ENCODE data around the gene RS1.

Gene RS1
- total RNA-seq: 0 reads per million in 9 experiments

- no peaks in the 10 kb centered on the region for H3K27me3 Mint-ChIP-seq
- peaks cover 0 to 4% of the 10 kb centered on the region in 2 donors for H3K4me1 Mint-ChIP-seq (ENCODE audit: low read depth in 2 of 2)
- DNase-seq (no peak), ATAC-seq (replicated peaks) (no peak)
- H3K4me3 Mint-ChIP-seq: peak within 1 kb of the TSS in 1 of 2 donors; percentile 56
- H3K9me3 Mint-ChIP-seq: no peaks in the 10 kb centered on the region
- no peak within 1 kb of the TSS for H3K27ac Mint-ChIP-seq
- peaks cover 39% of the 10 kb centered on the region for H3K36me3 Mint-ChIP-seq (ENCODE audit: insufficient read depth)
Observed at GRCh38 chrX:18672008-18672407, at the start of gene RS1. RS1 (minus strand) TSS chrX:18672108; CDS start chrX:18672068, 40 bp downstream.

DNA sequence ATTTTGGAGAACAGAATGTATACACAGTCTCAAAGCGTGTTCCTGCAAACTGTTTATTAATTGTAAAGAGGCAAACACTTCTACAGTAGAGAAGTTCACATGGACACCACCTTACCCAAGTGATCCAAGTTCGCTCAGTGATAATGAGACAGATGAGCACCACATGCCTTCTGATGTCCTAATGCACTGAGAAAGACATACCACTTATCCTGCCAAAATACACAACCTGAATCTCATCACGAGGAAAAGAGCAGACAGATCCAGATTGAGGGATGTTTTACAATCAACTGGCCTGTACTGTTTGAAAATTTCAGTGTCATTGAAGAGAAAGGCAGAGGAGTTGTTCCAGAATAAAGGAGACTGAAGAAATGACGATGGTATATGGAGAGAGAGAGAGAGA lies 47.9 kb upstream of the RS1 start:
- Mint-ChIP-seq H3K27ac (no peak overlapping the region), H3K9me3 (no peaks in the 10 kb centered on the region), H3K4me3 (no peak overlapping the region), H3K27me3 (peaks cover 6 to 15% of the 10 kb centered on the region in 2 donors), H3K4me1 (ENCODE audit: low read depth in 2 of 2) (no peaks in the 10 kb centered on the region), H3K36me3 (ENCODE audit: insufficient read depth) (no peaks in the 10 kb centered on the region)
- no peak for ATAC-seq (replicated peaks)
- no peak for DNase-seq

GRCh38 chrX:18714910-18715309 lies 43.0 kb upstream of the RS1 start:
- Mint-ChIP-seq H3K4me1 (ENCODE audit: low read depth in 2 of 2) (no peaks in the 10 kb centered on the region), H3K27me3 (peaks cover 0 to 15% of the 10 kb centered on the region in 2 donors), H3K9me3 (no peaks in the 10 kb centered on the region), H3K36me3 (ENCODE audit: insufficient read depth) (no peaks in the 10 kb centered on the region), H3K4me3 (no peak overlapping the region), H3K27ac (no peak overlapping the region)
- DNase-seq (no peak), ATAC-seq (replicated peaks) (no peak)

DNA sequence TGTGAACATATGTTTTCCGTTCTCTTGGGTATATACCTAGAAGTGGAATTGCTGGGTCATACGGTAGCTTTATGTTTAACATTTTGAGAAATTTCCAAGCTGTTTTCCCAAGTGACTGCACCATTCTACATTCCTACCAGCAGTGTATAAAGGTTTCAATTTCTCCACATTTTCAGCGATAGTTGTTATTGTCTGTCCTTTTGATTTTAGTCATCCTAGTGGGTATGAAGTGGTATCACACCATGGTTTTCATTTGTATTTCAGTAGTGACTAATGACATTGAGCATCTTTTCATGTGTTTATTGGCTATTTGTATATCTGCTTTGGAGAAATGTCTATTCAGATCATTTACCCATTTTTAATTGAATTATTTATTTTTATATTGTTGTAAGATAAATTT lies 37.9 kb upstream of the RS1 start:
- Mint-ChIP-seq H3K36me3 (ENCODE audit: insufficient read depth) (no peaks in the 10 kb centered on the region), H3K27me3 (no peaks in the 10 kb centered on the region), H3K27ac (no peak overlapping the region), H3K4me1 (ENCODE audit: low read depth in 2 of 2) (no peaks in the 10 kb centered on the region), H3K4me3 (no peak overlapping the region), H3K9me3 (no peaks in the 10 kb centered on the region)
- DNase-seq: no peak
- ATAC-seq (replicated peaks): no peak

DNA sequence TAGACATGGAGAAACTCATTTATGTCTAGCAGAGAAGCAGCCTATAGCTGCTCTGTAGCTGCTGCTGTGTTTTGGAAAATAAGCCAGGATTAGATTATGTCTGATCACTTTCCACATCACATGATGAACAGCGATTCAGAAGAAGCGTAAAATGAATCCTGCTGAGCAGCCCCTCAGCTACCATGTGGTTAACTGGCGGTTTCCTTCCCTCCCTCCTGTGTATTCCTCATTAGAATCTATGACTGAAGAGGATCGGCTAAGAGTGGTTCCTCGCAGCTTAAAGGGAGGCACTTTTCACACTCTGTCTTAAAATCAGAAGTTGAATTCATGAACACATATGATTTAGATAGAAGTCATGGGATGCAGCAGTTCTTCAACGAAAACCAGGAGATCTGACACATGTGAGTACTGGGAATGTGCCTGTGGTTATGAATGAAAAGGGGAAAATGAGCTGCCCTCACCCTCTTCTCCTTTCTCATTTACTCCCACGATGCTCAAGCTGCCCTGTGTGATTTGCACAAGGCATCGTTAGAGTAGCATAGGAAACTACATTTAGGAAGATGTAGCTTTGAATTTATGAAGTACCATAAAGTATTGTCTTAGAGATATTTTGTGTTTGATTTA lies 35.6 kb upstream of the RS1 start, which contains the start of gene PPEF1:
PPEF1 (plus strand) TSS at position 220 of the 624 bp plus-strand sequence; CDS start at position 356, 136 bp downstream.
- ATAC-seq (replicated peaks): no peak
- Mint-ChIP-seq H3K4me3 (no peak within 1 kb of the TSS), H3K4me1 (ENCODE audit: low read depth in 2 of 2) (no peaks in the 10 kb centered on the region), H3K27me3 (peaks cover 0 to 1% of the 10 kb centered on the region in 2 donors), H3K27ac (no peak within 1 kb of the TSS), H3K9me3 (no peaks in the 10 kb centered on the region), H3K36me3 (ENCODE audit: insufficient read depth) (no peaks in the 10 kb centered on the region)
- no peak for DNase-seq

- no peaks in the 10 kb centered on the region for H3K36me3 Mint-ChIP-seq (ENCODE audit: insufficient read depth)
- DNase-seq: no peak
- H3K4me1 Mint-ChIP-seq (ENCODE audit: low read depth in 2 of 2): no peaks in the 10 kb centered on the region
- ATAC-seq (replicated peaks): no peak
- H3K27ac Mint-ChIP-seq: no peak overlapping the region
- H3K9me3 Mint-ChIP-seq: no peaks in the 10 kb centered on the region
- no peak overlapping the region for H3K4me3 Mint-ChIP-seq
- H3K27me3 Mint-ChIP-seq: peaks cover 14 to 23% of the 10 kb centered on the region in 2 donors
Observed at GRCh38 chrX:18702362-18703195, 30.7 kb upstream of the RS1 start.

DNA sequence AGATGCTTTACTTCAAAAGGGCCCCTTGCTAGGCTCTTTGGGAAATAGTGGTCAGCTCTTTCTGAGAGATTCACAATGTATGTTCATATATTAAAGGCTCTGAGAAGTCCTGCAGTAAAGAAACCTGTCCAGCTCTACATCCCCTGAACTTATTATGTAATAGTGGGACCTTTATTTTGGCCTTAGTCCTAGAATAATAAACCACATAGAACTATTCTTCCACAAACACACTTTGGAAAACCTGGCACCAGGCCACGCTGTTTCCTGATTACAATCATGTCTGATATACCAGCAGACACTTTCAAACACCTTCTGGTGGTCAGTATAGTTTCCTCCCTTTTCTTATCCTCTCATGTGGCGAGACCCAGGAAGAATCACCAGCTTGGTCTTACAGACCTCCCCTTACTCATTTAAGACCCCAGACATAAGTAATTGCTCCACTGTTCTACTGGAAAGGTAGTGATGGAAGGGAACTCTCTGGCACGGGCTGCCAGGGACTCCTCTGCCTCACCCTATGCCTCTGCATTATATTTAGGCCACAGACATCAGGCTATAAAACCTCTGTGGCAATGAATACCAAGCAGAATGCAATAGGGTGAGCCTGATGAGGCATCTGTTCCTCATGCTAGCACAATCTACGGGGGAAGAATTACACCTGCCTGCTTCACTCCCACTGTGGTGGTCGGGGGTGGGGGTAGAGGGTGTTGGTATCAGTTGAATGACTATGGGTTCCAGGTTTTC lies 29.9 kb upstream of the RS1 start:
- no peak overlapping the region for H3K4me3 Mint-ChIP-seq
- peaks cover 19 to 24% of the 10 kb centered on the region in 2 donors for H3K27me3 Mint-ChIP-seq
- ATAC-seq (replicated peaks): no peak
- H3K4me1 Mint-ChIP-seq (ENCODE audit: low read depth in 2 of 2): no peaks in the 10 kb centered on the region
- H3K27ac Mint-ChIP-seq: no peak overlapping the region
- H3K9me3 Mint-ChIP-seq: no peaks in the 10 kb centered on the region
- H3K36me3 Mint-ChIP-seq (ENCODE audit: insufficient read depth): no peaks in the 10 kb centered on the region
- no peak for DNase-seq

- peaks cover 19 to 24% of the 10 kb centered on the region in 2 donors for H3K27me3 Mint-ChIP-seq
- H3K27ac Mint-ChIP-seq: no peak overlapping the region
- ATAC-seq (replicated peaks) (no peak), DNase-seq (no peak)
- H3K4me3 Mint-ChIP-seq: no peak overlapping the region
- no peaks in the 10 kb centered on the region for H3K9me3 Mint-ChIP-seq
- H3K36me3 Mint-ChIP-seq (ENCODE audit: insufficient read depth): no peaks in the 10 kb centered on the region
- no peaks in the 10 kb centered on the region for H3K4me1 Mint-ChIP-seq (ENCODE audit: low read depth in 2 of 2)
Observed at GRCh38 chrX:18698737-18699650, 27.1 kb upstream of the RS1 start.

DNA sequence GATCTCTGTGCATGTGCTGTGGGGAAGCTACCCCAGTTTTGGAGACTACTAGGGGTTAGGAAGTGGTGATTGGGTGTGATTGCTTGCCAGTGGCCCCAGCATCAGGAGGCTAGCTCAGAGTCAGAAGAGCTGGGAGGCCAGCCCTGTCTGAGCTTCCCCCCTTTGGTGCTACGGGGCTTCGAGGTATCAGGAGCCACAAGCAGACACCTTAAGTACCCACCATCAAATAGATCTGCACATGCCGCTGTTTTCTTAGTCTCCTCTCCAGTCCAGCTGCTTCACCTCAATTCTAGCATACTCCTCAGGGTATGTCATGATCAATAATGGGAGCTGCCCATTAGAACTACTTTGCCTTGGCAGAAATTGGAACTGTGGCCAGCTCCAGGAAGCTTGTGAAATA lies 24.7 kb upstream of the RS1 start:
- H3K27ac Mint-ChIP-seq: no peak overlapping the region
- peaks cover 14 to 19% of the 10 kb centered on the region in 2 donors for H3K27me3 Mint-ChIP-seq
- H3K9me3 Mint-ChIP-seq: no peaks in the 10 kb centered on the region
- no peak for DNase-seq
- H3K4me3 Mint-ChIP-seq: no peak overlapping the region
- no peaks in the 10 kb centered on the region for H3K36me3 Mint-ChIP-seq (ENCODE audit: insufficient read depth)
- no peak for ATAC-seq (replicated peaks)
- H3K4me1 Mint-ChIP-seq (ENCODE audit: low read depth in 2 of 2): no peaks in the 10 kb centered on the region

GRCh38 chrX:18692541-18692940 lies 20.6 kb upstream of the RS1 start:
- Mint-ChIP-seq H3K9me3 (no peaks in the 10 kb centered on the region), H3K36me3 (ENCODE audit: insufficient read depth) (no peaks in the 10 kb centered on the region), H3K27me3 (peaks cover under 1 to 13% of the 10 kb centered on the region in 2 donors), H3K4me3 (no peak overlapping the region), H3K27ac (no peak overlapping the region), H3K4me1 (ENCODE audit: low read depth in 2 of 2) (no peaks in the 10 kb centered on the region)
- ATAC-seq (replicated peaks): no peak
- DNase-seq: no peak

DNA sequence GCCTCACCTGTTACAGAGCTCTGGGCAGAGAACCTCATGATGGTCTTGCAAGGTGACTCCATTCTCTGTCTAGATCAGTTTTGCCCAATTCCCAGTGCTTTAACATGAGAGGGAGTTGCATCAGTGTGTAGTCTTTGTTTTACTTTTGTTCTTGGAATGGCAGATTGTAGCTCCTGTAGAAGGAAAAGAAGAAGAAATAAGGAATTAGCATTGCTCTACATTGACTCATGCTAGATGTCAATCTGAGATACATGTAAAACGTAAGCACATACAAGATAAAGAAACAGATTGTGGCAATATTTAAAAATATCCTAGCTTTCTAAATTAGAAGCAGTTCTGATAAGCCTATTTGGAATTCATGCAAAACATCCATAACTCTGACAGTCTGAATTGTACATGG lies 19.5 kb upstream of the RS1 start:
- Mint-ChIP-seq H3K4me3 (no peak overlapping the region), H3K4me1 (ENCODE audit: low read depth in 2 of 2) (no peaks in the 10 kb centered on the region), H3K9me3 (no peaks in the 10 kb centered on the region), H3K27me3 (peaks cover 0 to 8% of the 10 kb centered on the region in 2 donors), H3K27ac (no peak overlapping the region), H3K36me3 (ENCODE audit: insufficient read depth) (no peaks in the 10 kb centered on the region)
- no peak for DNase-seq
- no peak for ATAC-seq (replicated peaks)

DNA sequence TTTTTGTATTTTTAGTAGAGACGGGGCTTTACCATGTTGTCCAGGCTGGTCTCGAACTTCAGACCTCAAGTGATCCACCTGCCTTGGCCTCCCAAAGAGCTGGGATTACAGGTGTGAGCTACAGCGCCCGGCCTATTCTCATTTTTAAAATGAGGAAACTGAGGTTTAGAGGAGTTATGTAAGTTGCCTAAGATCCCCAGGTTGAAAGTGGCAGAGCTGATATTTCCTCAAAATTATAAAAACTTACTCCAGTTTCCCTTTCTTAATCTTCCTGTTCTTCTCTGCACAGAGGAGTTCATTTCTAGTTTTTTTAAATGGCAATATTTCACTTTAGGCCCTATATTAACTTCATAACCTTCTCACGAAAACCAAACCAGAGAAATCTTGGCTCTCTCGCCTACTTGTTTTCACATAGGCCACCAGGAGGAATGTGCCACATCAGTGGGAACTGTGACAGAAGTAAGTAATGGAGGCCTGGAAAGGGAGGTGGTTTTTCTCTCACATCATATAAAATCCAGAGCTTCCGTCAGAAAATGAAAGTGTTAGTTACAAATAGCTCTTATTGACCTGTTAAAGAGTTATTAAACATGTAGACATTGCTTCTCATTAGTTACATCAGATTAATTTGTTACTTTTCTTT lies 16.1 kb upstream of the RS1 start:
- Mint-ChIP-seq H3K4me3 (no peak overlapping the region), H3K9me3 (no peaks in the 10 kb centered on the region), H3K36me3 (ENCODE audit: insufficient read depth) (no peaks in the 10 kb centered on the region), H3K27me3 (peaks cover 0 to 8% of the 10 kb centered on the region in 2 donors), H3K27ac (no peak overlapping the region), H3K4me1 (ENCODE audit: low read depth in 2 of 2) (no peaks in the 10 kb centered on the region)
- ATAC-seq (replicated peaks): no peak
- DNase-seq: no peak

Data from effector memory CD8-positive, alpha-beta T cell (primary cell).